B cell (primary cell): Measurements from ENCODE around the gene C15orf62. TPM values are rescaled to one million over a fixed set of nuclear protein-coding genes. Genes with fewer than 3 reads are reported as not detected.
A peak's percentile ranks its signal among the peaks of the same experiment; 100 is the strongest.

ENCODE experiments used
- ATAC-seq: fragments of 200-7000 bp; cut with Tn5 transposase; one replicate; pipeline ENCODE4 v1.10.0; 2021; ENCODE audit warnings: low read depth, mild to moderate bottlenecking, moderate number of reproducible peaks, moderate library complexity
- CTCF ChIA-PET: fragments of 350-600 bp; sonication (Branson Sonifier 250); formaldehyde crosslinking; loops from one replicate; lab custom pipeline; 2021; ENCODE audit warnings: antibody characterized with exemption, inconsistent platforms; lab: Charles Lee
- POLR2A ChIA-PET: fragments of 350-600 bp; sonication (Branson Sonifier 250); formaldehyde crosslinking; loops from one replicate; lab custom pipeline; 2021; ENCODE audit warnings: antibody characterized with exemption; lab: Charles Lee
- DNase-seq: peaks from one replicate; pipeline ENCODE4 v3.0.0; 2013
- H2AFZ ChIP-seq: 2 replicates; pipeline ENCODE4 v1.6.1; 2012; ENCODE audit warnings: mild to moderate bottlenecking, low read depth, low read length; ENCODE audit not compliant: insufficient read depth, poor library complexity, severe bottlenecking
- H3K27ac ChIP-seq, 2 donors: 1 replicate in 1 of 2; 2 replicates in 1 of 2; pipeline ENCODE4 v1.5.1; 2012 to 2013; ENCODE audit warnings: low read length in 2 of 2, mild to moderate bottlenecking in 2 of 2, moderate library complexity in 1 of 2
- H3K27me3 ChIP-seq, 4 experiments: fragments of 200-600 bp in 1 of 4; sonication (generic) in 1 of 4; replicated peaks in 1 of 4; 1 replicate in 2 of 4; 2 replicates in 2 of 4; pipeline versions ENCODE4 v1.6.1 to v1.7.0; 2013 to 2016; ENCODE audit warnings: low read length in 3 of 4, mild to moderate bottlenecking in 2 of 4, mixed read lengths in 1 of 4, moderate library complexity in 1 of 4; ENCODE audit not compliant: insufficient read depth in 4 of 4, control insufficient read depth in 3 of 4; ENCODE audit errors: control extremely low read depth in 1 of 4
- H3K36me3 ChIP-seq, 2 experiments: replicated peaks in 1 of 2; 1 replicate in 1 of 2; 2 replicates in 1 of 2; pipeline versions ENCODE4 v1.6.1 to v1.7.1; 2013; ENCODE audit warnings: low read length in 1 of 2; ENCODE audit not compliant: insufficient read depth in 2 of 2, control insufficient read depth in 1 of 2; ENCODE audit errors: control extremely low read depth in 1 of 2, extremely low read depth in 1 of 2
- H3K4me1 ChIP-seq, 2 donors: fragments of 200-600 bp in 1 of 2; sonication (generic) in 1 of 2; 1 replicate in 1 of 2; 2 replicates in 1 of 2; pipeline versions ENCODE4 v1.5.1 to v1.6.1; 2013 to 2017; ENCODE audit warnings: low read length in 2 of 2; ENCODE audit not compliant: control insufficient read depth in 2 of 2, insufficient read depth in 2 of 2
- H3K4me2 ChIP-seq: replicated peaks from 2 replicates; pipeline ENCODE3; 2012; ENCODE audit warnings: mild to moderate bottlenecking, low read depth, low read length; ENCODE audit not compliant: poor library complexity, severe bottlenecking
- H3K4me3 ChIP-seq, 5 experiments: fragments of 200-600 bp in 1 of 5; sonication (generic) in 1 of 5; 1 replicate in 3 of 5; 2 replicates in 2 of 5; pipeline versions ENCODE4 v1.5.1 to v1.7.0; 2011 to 2016; ENCODE audit warnings: low read length in 4 of 5, mild to moderate bottlenecking in 4 of 5, low read depth in 2 of 5, control low read depth in 1 of 5, moderate library complexity in 1 of 5; ENCODE audit not compliant: insufficient read depth in 1 of 5; ENCODE audit errors: control extremely low read depth in 1 of 5, extremely low read depth in 1 of 5
- H3K79me2 ChIP-seq: fragments of 200-600 bp; sonication (generic); one replicate; pipeline ENCODE4 v1.6.0; 2016; ENCODE audit warnings: low read length; ENCODE audit not compliant: control insufficient read depth, insufficient read depth
- H3K9ac ChIP-seq: fragments of 200-600 bp; sonication (generic); 2 replicates; pipeline ENCODE4 v1.6.1; 2017; ENCODE audit warnings: mild to moderate bottlenecking, low read length, moderate library complexity
- H3K9me3 ChIP-seq, 3 donors: one replicate each; pipeline versions ENCODE4 v1.6.1 to v1.7.1; 2013; ENCODE audit warnings: low read length in 2 of 3; ENCODE audit not compliant: control insufficient read depth in 2 of 3, insufficient read depth in 1 of 3; ENCODE audit errors: control extremely low read depth in 1 of 3
- H4K20me1 ChIP-seq: 2 replicates; pipeline ENCODE4 v1.6.0; 2012; ENCODE audit warnings: mild to moderate bottlenecking, low read length; ENCODE audit not compliant: insufficient read depth, control insufficient read depth, poor library complexity, severe bottlenecking
- H3K27ac Mint-ChIP-seq: one replicate; pipeline ENCODE4 v1.8.0; 2021; ENCODE audit warnings: mixed read lengths
- H3K27me3 Mint-ChIP-seq: one replicate; pipeline ENCODE4 v1.8.0; 2021; ENCODE audit warnings: mixed read lengths
- H3K4me1 Mint-ChIP-seq: one replicate; pipeline ENCODE4 v1.8.0; 2021; ENCODE audit warnings: mixed read lengths
- H3K4me3 Mint-ChIP-seq: one replicate; pipeline ENCODE4 v1.8.0; 2021; ENCODE audit warnings: mixed read lengths
- H3K9me3 Mint-ChIP-seq: one replicate; pipeline ENCODE4 v1.8.0; 2022; ENCODE audit warnings: mixed read lengths; ENCODE audit not compliant: insufficient read depth
- EZH2 ChIP-seq: IDR thresholded peaks from 2 replicates; pipeline ENCODE4 v1.6.1; 2012; ENCODE audit warnings: borderline replicate concordance, low read depth, mild to moderate bottlenecking, moderate library complexity, low read length; ENCODE audit not compliant: insufficient read depth, poor library complexity, severe bottlenecking
- WGBS: methylation state at CpG from one replicate; pipeline ENCODE4 v1.1.5; 2013; ENCODE audit warnings: missing lambda C conversion rate; ENCODE audit not compliant: insufficient coverage; 5-methylcytosine and 5-hydroxymethylcytosine counted together
- intact Hi-C: fragments of 100-400 bp; cut with micrococcal nuclease; formaldehyde crosslinking; loops from one replicate; pipeline ENCODE4 v1.10.0; 2022
- polyA plus RNA-seq: library from polyadenylated mRNA; depleted of rRNA; stranded (reverse); fragments of >200 nt; gene quantifications from 2 replicates; pipeline ENCODE4 v1.2.3, GENCODE V29; 2012
- total RNA-seq, 2 donors: library from RNA; stranded (reverse); fragments of 120-200 nt in 1 of 2; gene quantifications; 1 replicate in 1 of 2; 2 replicates in 1 of 2; pipeline versions ENCODE4 v1.2.3 to v1.2.4, GENCODE V29; 2013 to 2022
- TF ChIP-seq, protein P1 (sequence below): fragments of 200-600 bp; IDR thresholded peaks from one replicate; pipeline ENCODE4 v1.8.0; 2022; ENCODE audit warnings: antibody characterized with exemption, mild to moderate bottlenecking

C15orf62 gene
- total and polyA plus RNA-seq, 2 donors (not counting 1 experiment from before 2014, with no cell fraction given), result 0.30 to 9.5 TPM

DNA sequence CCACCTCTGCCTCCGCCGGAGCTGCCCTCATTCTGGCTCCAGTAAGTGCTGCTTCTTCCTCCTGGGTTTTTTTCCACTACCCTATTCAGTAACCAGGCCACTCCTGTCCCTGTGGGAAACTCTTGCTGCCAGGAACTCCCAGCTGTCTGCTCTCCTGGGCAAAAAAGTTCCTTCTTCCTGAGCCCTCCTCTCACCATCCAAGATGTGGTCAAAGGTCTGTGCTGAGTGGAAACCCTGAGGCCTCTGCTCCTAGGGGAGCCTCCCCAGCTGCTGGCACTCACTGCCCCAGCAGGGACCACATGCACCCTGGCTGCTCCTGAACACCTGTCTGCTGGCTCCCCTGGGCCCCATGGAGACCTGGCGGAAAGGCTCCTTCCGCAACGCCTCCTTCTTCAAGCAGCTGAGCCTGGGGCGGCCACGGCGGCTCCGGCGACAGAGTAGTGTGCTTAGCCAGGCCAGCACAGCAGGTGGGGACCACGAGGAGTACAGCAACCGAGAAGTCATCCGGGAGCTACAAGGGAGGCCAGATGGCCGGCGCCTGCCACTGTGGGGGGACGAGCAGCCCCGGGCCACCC lies 454 bp downstream of the C15orf62 start:
- Mint-ChIP-seq H3K4me3 (peak overlapping the region; percentile 88), H3K27ac (peak overlapping the region; percentile 95), H3K9me3 (no peaks in the 10 kb centered on the region), H3K27me3 (no peaks in the 10 kb centered on the region), H3K4me1 (peaks cover 44% of the 10 kb centered on the region)
- H3K27me3 ChIP-seq, result no peaks in the 10 kb centered on the region
- H3K27ac ChIP-seq, result peak overlapping the region; percentile 42 to 78
- H3K9ac ChIP-seq, result peak overlapping the region; percentile 36
- H3K4me2 ChIP-seq, result peak overlapping the region; percentile 80
- ATAC-seq (no peak), DNase-seq (peak; percentile 58)
- no peaks in the 10 kb centered on the region for H4K20me1 ChIP-seq
- POLR2A ChIA-PET, result interaction anchor here (0.6 to 3.1 kb wide), 7 partner anchors 16 to 330 kb away, joined by 3 to 14 read pairs (median 4); partner anchors contain the start of genes BAHD1, CCDC32, RAD51 and RMDN3
- intact Hi-C loops, result no loop called here
- TF ChIP-seq EZH2, result no peak
- TF ChIP-seq, protein P1, sequence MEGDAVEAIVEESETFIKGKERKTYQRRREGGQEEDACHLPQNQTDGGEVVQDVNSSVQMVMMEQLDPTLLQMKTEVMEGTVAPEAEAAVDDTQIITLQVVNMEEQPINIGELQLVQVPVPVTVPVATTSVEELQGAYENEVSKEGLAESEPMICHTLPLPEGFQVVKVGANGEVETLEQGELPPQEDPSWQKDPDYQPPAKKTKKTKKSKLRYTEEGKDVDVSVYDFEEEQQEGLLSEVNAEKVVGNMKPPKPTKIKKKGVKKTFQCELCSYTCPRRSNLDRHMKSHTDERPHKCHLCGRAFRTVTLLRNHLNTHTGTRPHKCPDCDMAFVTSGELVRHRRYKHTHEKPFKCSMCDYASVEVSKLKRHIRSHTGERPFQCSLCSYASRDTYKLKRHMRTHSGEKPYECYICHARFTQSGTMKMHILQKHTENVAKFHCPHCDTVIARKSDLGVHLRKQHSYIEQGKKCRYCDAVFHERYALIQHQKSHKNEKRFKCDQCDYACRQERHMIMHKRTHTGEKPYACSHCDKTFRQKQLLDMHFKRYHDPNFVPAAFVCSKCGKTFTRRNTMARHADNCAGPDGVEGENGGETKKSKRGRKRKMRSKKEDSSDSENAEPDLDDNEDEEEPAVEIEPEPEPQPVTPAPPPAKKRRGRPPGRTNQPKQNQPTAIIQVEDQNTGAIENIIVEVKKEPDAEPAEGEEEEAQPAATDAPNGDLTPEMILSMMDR, result no peak
- H3K4me1 ChIP-seq, result peaks cover 37 to 48% of the 10 kb centered on the region in 2 donors
- H3K4me3 ChIP-seq, result peak overlapping the region in 1 of 5 experiments; percentile 52
- H3K9me3 ChIP-seq, result no peaks in the 10 kb centered on the region
- no peaks in the 10 kb centered on the region for H3K79me2 ChIP-seq
- peaks cover 0 to 32% of the 10 kb centered on the region in 2 experiments for H3K36me3 ChIP-seq
- H2AFZ ChIP-seq, result peak overlapping the region; percentile 51
- CTCF ChIA-PET, result interaction anchor here (0.7 to 9.6 kb wide), 10 partner anchors 9 to 250 kb away, joined by 3 to 99 read pairs (median 6); partner anchors contain the start of genes RAD51 and VPS18
- 19% methylated on average over 17 of the region's 17 CpGs for WGBS

DNA sequence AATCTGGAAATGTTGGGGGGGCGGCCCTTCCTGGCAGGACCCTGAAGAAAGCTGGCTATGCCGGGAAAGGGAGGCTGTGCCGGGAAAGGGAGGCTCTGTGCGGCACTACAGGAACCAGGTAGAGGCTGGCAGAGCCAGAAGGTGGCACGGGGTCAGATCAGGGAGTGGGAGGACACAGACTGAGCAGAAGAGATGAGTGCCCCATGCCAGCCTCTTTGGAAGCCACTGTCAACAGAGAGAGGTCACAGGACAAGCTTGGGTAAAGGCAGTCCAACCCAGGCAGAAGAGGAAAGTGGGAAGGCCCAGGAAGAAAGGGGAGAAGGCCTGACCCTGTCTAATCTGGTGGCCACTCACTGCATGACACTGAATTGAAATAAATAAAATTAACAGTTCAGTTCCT lies 1.5 kb downstream of the C15orf62 start:
- no peak for TF ChIP-seq EZH2
- TF ChIP-seq, protein P1, result no peak
- H3K4me1 Mint-ChIP-seq, result peaks cover 38% of the 10 kb centered on the region
- H4K20me1 ChIP-seq, result no peaks in the 10 kb centered on the region
- CTCF ChIA-PET, result interaction anchor here (0.6 to 9.6 kb wide), 5 partner anchors 9 to 92 kb away, joined by 3 to 99 read pairs (median 6); partner anchors contain the start of gene RAD51
- no peak overlapping the region for H3K4me3 ChIP-seq
- ATAC-seq (no peak), DNase-seq (no peak)
- no peak overlapping the region for H3K9ac ChIP-seq
- H3K4me3 Mint-ChIP-seq, result no peak overlapping the region
- peaks cover 0 to 37% of the 10 kb centered on the region in 2 experiments for H3K36me3 ChIP-seq
- H3K27me3 Mint-ChIP-seq, result no peaks in the 10 kb centered on the region
- no peaks in the 10 kb centered on the region for H3K27me3 ChIP-seq
- no peaks in the 10 kb centered on the region for H3K79me2 ChIP-seq
- H3K27ac ChIP-seq, result no peak overlapping the region
- WGBS, result 94% methylated on average over 5 of the region's 5 CpGs
- no peaks in the 10 kb centered on the region for H3K9me3 ChIP-seq
- peak overlapping the region; percentile 53 for H3K27ac Mint-ChIP-seq
- intact Hi-C loops, result no loop called here
- H3K4me2 ChIP-seq, result no peak overlapping the region
- no peaks in the 10 kb centered on the region for H3K9me3 Mint-ChIP-seq
- H3K4me1 ChIP-seq, result peaks cover 34 to 43% of the 10 kb centered on the region in 2 donors
- POLR2A ChIA-PET, result interaction anchor here (3.1 kb wide), 1 partner anchor 77 kb away, joined by 14 read pairs; the partner anchor contains the start of gene RAD51
- no peak overlapping the region for H2AFZ ChIP-seq
